Measurements from ENCODE around the gene RXRA.

DNA sequence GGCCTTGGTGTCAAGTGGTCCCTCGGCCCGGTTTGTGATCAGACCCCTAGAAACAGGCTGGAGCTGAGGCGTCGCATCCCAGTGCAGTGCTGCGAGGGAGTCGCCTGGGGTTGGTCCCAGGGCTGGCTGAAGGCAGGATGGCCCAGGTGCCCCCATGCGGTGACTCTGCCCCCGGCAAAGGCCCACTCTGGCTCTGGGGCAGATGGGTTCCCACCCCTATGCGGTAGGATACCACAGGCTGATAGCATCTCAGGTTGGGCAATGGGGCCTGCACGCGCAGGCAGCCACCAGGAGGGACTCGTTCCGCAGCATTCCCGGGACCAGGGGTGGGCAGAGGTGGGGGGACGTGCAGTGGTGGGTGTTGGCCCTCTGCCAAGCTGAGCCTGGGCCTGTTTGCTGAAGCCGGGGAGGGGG, 86.0 kb downstream of the RXRA start:
- peak; percentile 59; the same call in 1 of the 2 replicates for TF ChIP-seq POLR2AphosphoS5 (IDR thresholded peaks at IDR 0.05; ENCODE audit: low read depth)
- TF ChIP-seq, protein P1, sequence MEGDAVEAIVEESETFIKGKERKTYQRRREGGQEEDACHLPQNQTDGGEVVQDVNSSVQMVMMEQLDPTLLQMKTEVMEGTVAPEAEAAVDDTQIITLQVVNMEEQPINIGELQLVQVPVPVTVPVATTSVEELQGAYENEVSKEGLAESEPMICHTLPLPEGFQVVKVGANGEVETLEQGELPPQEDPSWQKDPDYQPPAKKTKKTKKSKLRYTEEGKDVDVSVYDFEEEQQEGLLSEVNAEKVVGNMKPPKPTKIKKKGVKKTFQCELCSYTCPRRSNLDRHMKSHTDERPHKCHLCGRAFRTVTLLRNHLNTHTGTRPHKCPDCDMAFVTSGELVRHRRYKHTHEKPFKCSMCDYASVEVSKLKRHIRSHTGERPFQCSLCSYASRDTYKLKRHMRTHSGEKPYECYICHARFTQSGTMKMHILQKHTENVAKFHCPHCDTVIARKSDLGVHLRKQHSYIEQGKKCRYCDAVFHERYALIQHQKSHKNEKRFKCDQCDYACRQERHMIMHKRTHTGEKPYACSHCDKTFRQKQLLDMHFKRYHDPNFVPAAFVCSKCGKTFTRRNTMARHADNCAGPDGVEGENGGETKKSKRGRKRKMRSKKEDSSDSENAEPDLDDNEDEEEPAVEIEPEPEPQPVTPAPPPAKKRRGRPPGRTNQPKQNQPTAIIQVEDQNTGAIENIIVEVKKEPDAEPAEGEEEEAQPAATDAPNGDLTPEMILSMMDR (IDR thresholded peaks at IDR 0.05; ENCODE audit: insufficient read depth, low read length), result no peak
- TF ChIP-seq, protein P2, sequence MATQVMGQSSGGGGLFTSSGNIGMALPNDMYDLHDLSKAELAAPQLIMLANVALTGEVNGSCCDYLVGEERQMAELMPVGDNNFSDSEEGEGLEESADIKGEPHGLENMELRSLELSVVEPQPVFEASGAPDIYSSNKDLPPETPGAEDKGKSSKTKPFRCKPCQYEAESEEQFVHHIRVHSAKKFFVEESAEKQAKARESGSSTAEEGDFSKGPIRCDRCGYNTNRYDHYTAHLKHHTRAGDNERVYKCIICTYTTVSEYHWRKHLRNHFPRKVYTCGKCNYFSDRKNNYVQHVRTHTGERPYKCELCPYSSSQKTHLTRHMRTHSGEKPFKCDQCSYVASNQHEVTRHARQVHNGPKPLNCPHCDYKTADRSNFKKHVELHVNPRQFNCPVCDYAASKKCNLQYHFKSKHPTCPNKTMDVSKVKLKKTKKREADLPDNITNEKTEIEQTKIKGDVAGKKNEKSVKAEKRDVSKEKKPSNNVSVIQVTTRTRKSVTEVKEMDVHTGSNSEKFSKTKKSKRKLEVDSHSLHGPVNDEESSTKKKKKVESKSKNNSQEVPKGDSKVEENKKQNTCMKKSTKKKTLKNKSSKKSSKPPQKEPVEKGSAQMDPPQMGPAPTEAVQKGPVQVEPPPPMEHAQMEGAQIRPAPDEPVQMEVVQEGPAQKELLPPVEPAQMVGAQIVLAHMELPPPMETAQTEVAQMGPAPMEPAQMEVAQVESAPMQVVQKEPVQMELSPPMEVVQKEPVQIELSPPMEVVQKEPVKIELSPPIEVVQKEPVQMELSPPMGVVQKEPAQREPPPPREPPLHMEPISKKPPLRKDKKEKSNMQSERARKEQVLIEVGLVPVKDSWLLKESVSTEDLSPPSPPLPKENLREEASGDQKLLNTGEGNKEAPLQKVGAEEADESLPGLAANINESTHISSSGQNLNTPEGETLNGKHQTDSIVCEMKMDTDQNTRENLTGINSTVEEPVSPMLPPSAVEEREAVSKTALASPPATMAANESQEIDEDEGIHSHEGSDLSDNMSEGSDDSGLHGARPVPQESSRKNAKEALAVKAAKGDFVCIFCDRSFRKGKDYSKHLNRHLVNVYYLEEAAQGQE (IDR thresholded peaks at IDR 0.05; ENCODE audit: insufficient replicate concordance, low read depth), result no peak
